ENCODE data around the gene TEAD2.

Gene TEAD2

DNA sequence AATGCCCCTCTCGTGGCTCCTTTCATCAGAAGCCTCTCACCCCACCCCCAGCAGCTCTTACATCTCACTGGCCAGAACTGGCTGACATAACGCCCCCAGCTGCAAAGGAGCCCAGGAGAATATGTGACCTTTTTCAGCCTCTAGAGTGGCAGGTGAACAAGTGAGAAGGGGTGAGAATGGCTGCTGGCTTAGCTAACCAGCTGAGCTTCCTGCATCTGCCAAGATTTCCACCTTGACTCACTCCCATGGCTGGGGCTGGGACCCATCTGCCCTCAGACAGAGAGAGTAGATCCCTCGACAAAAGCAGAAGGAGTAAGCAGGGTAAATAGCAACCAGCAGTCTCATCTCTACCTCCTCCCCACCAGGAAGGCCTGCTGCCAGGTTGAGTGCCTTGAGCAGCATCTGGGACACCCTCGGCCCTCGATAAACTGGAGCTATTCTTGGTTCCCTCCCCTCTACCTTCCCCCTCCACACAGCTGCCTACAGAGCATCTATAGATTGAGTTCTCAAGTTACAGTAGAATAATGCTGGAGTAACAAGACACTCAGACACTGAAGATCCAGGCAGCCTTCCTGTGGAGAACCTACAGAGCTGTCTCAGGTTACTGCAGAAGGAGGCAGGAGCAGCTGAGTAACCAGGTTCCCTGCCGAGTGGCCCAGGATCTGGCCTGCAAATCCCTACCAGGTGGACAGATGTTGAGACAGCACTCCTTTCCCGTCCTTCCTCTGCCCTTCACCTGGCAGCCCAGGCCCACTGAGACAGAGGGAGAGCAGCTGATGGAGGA, 41.4 kb upstream of the TEAD2 start:
- DNase-seq (ENCODE audit: low read depth) = no peak
- TF ChIP-seq, protein P1, sequence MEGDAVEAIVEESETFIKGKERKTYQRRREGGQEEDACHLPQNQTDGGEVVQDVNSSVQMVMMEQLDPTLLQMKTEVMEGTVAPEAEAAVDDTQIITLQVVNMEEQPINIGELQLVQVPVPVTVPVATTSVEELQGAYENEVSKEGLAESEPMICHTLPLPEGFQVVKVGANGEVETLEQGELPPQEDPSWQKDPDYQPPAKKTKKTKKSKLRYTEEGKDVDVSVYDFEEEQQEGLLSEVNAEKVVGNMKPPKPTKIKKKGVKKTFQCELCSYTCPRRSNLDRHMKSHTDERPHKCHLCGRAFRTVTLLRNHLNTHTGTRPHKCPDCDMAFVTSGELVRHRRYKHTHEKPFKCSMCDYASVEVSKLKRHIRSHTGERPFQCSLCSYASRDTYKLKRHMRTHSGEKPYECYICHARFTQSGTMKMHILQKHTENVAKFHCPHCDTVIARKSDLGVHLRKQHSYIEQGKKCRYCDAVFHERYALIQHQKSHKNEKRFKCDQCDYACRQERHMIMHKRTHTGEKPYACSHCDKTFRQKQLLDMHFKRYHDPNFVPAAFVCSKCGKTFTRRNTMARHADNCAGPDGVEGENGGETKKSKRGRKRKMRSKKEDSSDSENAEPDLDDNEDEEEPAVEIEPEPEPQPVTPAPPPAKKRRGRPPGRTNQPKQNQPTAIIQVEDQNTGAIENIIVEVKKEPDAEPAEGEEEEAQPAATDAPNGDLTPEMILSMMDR (IDR thresholded peaks at IDR 0.05; ENCODE audit: low read length, missing control alignments) = no peak
- H3K4me3 ChIP-seq (replicated peaks; ENCODE audit: low read depth, low read length) = no peak overlapping the region

- DNase-seq (ENCODE audit: low read depth) = no peak
- TF ChIP-seq, protein P1 (IDR thresholded peaks at IDR 0.05; ENCODE audit: low read length, missing control alignments) = no peak
- H3K4me3 ChIP-seq (replicated peaks; ENCODE audit: low read depth, low read length) = no peak overlapping the region
Observed at GRCh38 chr19:49400029-49400428, 37.8 kb upstream of the TEAD2 start.

GRCh38 chr19:49398931-49399330, 36.7 kb upstream of the TEAD2 start:
- no peak overlapping the region for H3K4me3 ChIP-seq (replicated peaks; ENCODE audit: low read depth, low read length)

DNA sequence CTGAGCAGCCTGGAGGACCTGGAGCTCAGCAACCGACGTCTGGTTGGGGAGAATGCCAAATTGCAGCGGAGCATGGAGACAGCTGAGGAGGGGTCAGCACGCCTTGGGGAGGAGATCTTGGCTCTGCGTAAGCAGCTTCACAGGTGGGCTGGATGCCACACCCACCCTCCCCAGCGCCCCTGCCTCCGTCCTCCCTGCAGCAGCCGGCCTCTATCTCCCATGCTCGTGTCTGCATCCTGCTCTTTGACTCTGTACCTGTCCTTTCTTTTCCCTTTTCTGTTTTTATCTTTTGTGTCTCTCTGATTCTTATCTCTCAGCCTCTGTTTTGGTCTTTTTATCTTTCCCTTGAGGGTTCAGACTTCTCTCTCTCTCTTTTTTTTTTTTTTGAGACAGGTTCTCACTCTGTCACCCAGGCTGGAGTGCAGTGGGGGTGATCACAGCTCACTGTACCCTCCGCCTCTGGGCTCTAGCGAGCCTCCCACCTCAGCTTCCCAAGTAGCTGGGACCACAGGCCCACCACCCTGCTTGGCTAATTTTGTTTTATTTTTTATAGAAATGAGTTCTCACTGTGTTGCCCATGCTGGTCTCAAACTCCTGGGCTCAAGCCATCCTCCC, 35.9 kb upstream of the TEAD2 start:
- DNase-seq (ENCODE audit: low read depth) = no peak
- TF ChIP-seq, protein P1 (IDR thresholded peaks at IDR 0.05; ENCODE audit: low read length, missing control alignments) = no peak
- no peak overlapping the region for H3K4me3 ChIP-seq (replicated peaks; ENCODE audit: low read depth, low read length)

More at GRCh38 chr19:49398931-49399330, 36.7 kb upstream of the TEAD2 start:
- DNase-seq (ENCODE audit: low read depth) = no peak
- TF ChIP-seq, protein P1 (IDR thresholded peaks at IDR 0.05; ENCODE audit: low read length, missing control alignments) = no peak

- DNase-seq (ENCODE audit: low read depth) = no peak
- TF ChIP-seq, protein P1 (IDR thresholded peaks at IDR 0.05; ENCODE audit: low read length, missing control alignments) = no peak
- no peak overlapping the region for H3K4me3 ChIP-seq (replicated peaks; ENCODE audit: low read depth, low read length)
Observed at GRCh38 chr19:49396738-49397505, 34.7 kb upstream of the TEAD2 start.

DNA sequence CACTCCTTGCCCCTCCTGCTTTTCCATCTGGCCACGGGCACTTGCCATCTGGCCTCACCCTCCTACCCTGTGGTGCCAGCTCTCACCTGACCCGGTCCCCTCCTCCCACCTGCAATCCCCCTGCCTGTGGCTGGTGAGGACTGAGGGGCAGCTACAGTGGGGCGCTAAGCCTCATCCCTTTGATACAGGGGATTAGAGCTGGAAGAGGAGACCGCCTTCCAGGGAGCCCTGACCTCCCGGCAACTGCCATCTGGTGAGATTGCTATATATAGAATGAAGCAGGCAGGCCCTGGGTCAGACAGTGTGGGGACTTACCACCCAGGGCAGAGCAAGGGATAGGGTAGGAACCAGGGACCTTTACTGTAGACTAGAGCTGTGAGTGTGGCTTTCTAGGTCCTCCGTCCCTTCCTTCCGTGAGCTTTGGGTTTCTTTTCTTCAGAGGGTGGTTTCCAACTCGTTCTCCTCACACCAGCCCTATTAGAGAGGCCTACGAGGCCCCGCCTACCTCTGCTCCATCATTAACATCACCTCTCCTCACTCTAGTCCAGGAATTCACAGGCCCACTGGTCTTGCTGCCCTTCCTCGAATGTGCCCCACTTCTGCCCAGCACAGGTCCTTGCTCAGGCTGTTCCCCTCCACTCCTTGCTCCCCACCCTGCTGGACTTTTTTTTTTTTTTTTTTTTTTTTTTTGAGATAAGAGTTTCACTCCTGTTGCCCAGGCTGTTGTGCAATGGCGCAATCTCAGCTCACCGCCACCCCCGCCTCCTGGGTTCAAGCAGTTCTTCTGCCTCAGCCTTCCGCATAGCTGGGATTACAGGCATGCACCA, 33.6 kb upstream of the TEAD2 start:
- no peak overlapping the region for H3K4me3 ChIP-seq (replicated peaks; ENCODE audit: low read depth, low read length)
- TF ChIP-seq, protein P1 (IDR thresholded peaks at IDR 0.05; ENCODE audit: low read length, missing control alignments) = no peak
- DNase-seq (ENCODE audit: low read depth) = no peak
